Measurements from ENCODE around the gene GNG14. TPM values are rescaled to one million over a fixed set of nuclear protein-coding genes. Genes with fewer than 3 reads are reported as not detected.

The GNG14 gene
- total RNA-seq, 1 experiment from 2014 or later = not detected

- Histone ChIP-seq H2BK20ac (ENCODE audit: low read depth, low read length, poor library complexity, severe bottlenecking) (no peak overlapping the region), H2AK5ac (ENCODE audit: insufficient read length, low read length) (no peak overlapping the region), H3K18ac (ENCODE audit: insufficient read length, low read depth, low read length) (no peak overlapping the region), H3K23ac (ENCODE audit: insufficient read length, low read depth, low read length) (no peak overlapping the region), H3K79me2 (ENCODE audit: insufficient read depth, low read length) (no peaks in the 10 kb centered on the region), H3K56ac (ENCODE audit: insufficient read length, low read depth, low read length) (no peak overlapping the region), H3K14ac (ENCODE audit: insufficient read depth, low read length) (no peak overlapping the region), H4K91ac (ENCODE audit: insufficient read length, low read depth, low read length) (no peak overlapping the region), H3K4me1 (ENCODE audit: insufficient read depth, low read length) (no peaks in the 10 kb centered on the region), H3K4me2 (ENCODE audit: insufficient read depth, insufficient read length, low read length) (no peak overlapping the region), H2AFZ (ENCODE audit: low read length) (no peak overlapping the region), H3K27ac (ENCODE audit: insufficient read length, low read depth, low read length) (no peak overlapping the region), H4K5ac (ENCODE audit: insufficient read length, low read depth, low read length) (no peak overlapping the region), H2BK5ac (ENCODE audit: insufficient read length, low read length) (no peak overlapping the region), H3K9me3 (ENCODE audit: control insufficient read depth, low read depth, low read length) (no peaks in the 10 kb centered on the region), H3K9ac (ENCODE audit: extremely low read depth, insufficient read length, low read length) (no peak overlapping the region), H4K20me1 (ENCODE audit: control insufficient read depth, insufficient read depth, insufficient read length) (no peaks in the 10 kb centered on the region), H2BK120ac (ENCODE audit: low read depth, low read length, poor library complexity, severe bottlenecking) (no peak overlapping the region), H3K79me1 (ENCODE audit: insufficient read depth, low read depth, low read length, poor library complexity, severe bottlenecking) (no peaks in the 10 kb centered on the region), H3K27me3 (ENCODE audit: insufficient read depth, low read length) (no peaks in the 10 kb centered on the region), H4K8ac (replicated peaks; ENCODE audit: insufficient read length, low read depth, low read length) (no peak overlapping the region), H3T11ph (ENCODE audit: low read length) (no peak overlapping the region), H3K23me2 (ENCODE audit: insufficient read length, low read depth, low read length, poor library complexity, severe bottlenecking) (no peaks in the 10 kb centered on the region), H2BK15ac (ENCODE audit: low read depth, low read length) (no peak overlapping the region), H3K4ac (ENCODE audit: low read depth, low read length) (no peak overlapping the region), H2BK12ac (ENCODE audit: insufficient read length, low read depth, low read length) (no peak overlapping the region)
- peaks cover 8 to 17% (median 14%) of the 10 kb centered on the region in 3 experiments for H3K36me3 Mint-ChIP-seq (ENCODE audit: insufficient read depth in 1 of 3, low read depth in 3 of 3)
- peaks cover 0 to 5% of the 10 kb centered on the region in 2 experiments; a peak in 3 of 5 replicates for H3K9me3 Mint-ChIP-seq
- peaks cover 0 to 2% of the 10 kb centered on the region in 2 experiments; a peak in 1 of 4 replicates for H3K4me1 Mint-ChIP-seq
- H3K4me3 Mint-ChIP-seq = peak overlapping the region in 1 of 2 experiments; percentile 34; a peak in 1 of 5 replicates
- peaks cover 2% of the 10 kb centered on the region; the same call in 1 of the 2 replicates for H3K27me3 Mint-ChIP-seq (ENCODE audit: low read depth)
- H3K27ac Mint-ChIP-seq = no peak overlapping the region; a peak in 1 of 7 replicates
- peak; percentile 49 for TF ChIP-seq CTCF (conservative IDR thresholded peaks at IDR 0.05)
- WGBS (ENCODE audit: extremely low coverage, insufficient read length, low lambda C conversion rate) = no CpG with 5 or more reads among the region's 29 CpGs
- peak; percentile 76 for DNase-seq
Measured at GRCh38 chr19:12648088-12648487, 39.7 kb upstream of the GNG14 start.
